GM12878 (cell line): Measurements from ENCODE around the gene PLEKHM2. TPM values are rescaled to one million over a fixed set of nuclear protein-coding genes. Genes with fewer than 3 reads are reported as not detected.

Experiments
- ATAC-seq: fragments of 200-7000 bp; cut with Tn5 transposase; 3 replicates; pipeline ENCODE4 v1.9.1; 2020; ENCODE audit warnings: mild to moderate bottlenecking, moderate library complexity
- BruUV-seq: library from RNA; stranded (reverse); fragments of 400-500 nt; replicated peaks from 2 replicates; lab custom pipeline; 2021; lab: Mats Ljungman, UMichigan
- CTCF ChIA-PET: fragments of 300-600 bp; sonication (Branson Sonifier 250); formaldehyde crosslinking; extraction: SDS; loops from one replicate; lab custom pipeline; 2021; ENCODE audit warnings: inconsistent platforms; lab: Yijun Ruan, JAX
- POLR2A ChIA-PET: fragments of 350-600 bp; formaldehyde crosslinking; extraction: SDS; loops from one replicate; lab custom pipeline; 2021; ENCODE audit warnings: inconsistent platforms; lab: Charles Lee
- RAD21 ChIA-PET: fragments of 300-600 bp; sonication (Branson Sonifier 250); formaldehyde crosslinking; loops from one replicate; lab custom pipeline; 2023; ENCODE audit warnings: antibody characterized with exemption; ENCODE audit not compliant: unreplicated experiment; lab: Charles Lee
- SMC1A ChIA-PET: fragments of 300-600 bp; sonication (Branson Sonifier 250); formaldehyde crosslinking; loops from one replicate; lab custom pipeline; 2023; ENCODE audit not compliant: unreplicated experiment, uncharacterized antibody; lab: Charles Lee
- DNase-seq: peaks from one replicate; pipeline ENCODE4 v3.0.0-alpha.2; 2011; ENCODE audit warnings: low read depth, low spot score
- FAIRE-seq: peaks from 3 replicates; lab custom pipeline; 2011; peaks lifted over from hg19 to GRCh38; lab: Jason Lieb, UNC
- H2AFZ ChIP-seq: 2 replicates; pipeline ENCODE4 v1.6.0; 2011; ENCODE audit warnings: low read depth, low read length, control low read depth; ENCODE audit not compliant: control insufficient read depth
- H3K27ac ChIP-seq: 2 replicates; pipeline ENCODE4 v1.5.1; 2011; ENCODE audit warnings: control low read depth; ENCODE audit not compliant: control insufficient read depth, insufficient read depth
- H3K27me3 ChIP-seq, 2 experiments: replicated peaks in 1 of 2; 2 replicates each; pipeline versions ENCODE4 v1.6.0 to v1.6.1; 2011; ENCODE audit warnings: low read length in 1 of 2; ENCODE audit not compliant: control insufficient read depth in 2 of 2, insufficient read depth in 2 of 2
- H3K36me3 ChIP-seq, 2 experiments: 2 replicates each; pipeline ENCODE4 v1.5.1; 2011; ENCODE audit warnings: low read length in 1 of 2; ENCODE audit not compliant: control insufficient read depth in 2 of 2, insufficient read depth in 2 of 2
- H3K4me1 ChIP-seq: 2 replicates; pipeline ENCODE4 v1.6.1; 2011; ENCODE audit warnings: mild to moderate bottlenecking, low read length, moderate library complexity, mixed read lengths; ENCODE audit not compliant: control insufficient read depth, insufficient read depth
- H3K4me2 ChIP-seq: 2 replicates; pipeline ENCODE4 v1.6.0; 2011; ENCODE audit warnings: control low read depth; ENCODE audit not compliant: control insufficient read depth, insufficient read depth
- H3K4me3 ChIP-seq: fragments of 200-600 bp; sonication (generic); 2 replicates; pipeline ENCODE4 v1.5.1; 2016
- H3K79me2 ChIP-seq: 2 replicates; pipeline ENCODE4 v1.6.0; 2011; ENCODE audit warnings: low read length; ENCODE audit not compliant: control insufficient read depth, insufficient read depth
- H3K9ac ChIP-seq: 2 replicates; pipeline ENCODE4 v1.8.0; 2011; ENCODE audit warnings: low read length, control low read depth, mixed read lengths; ENCODE audit not compliant: control insufficient read depth, insufficient read depth
- H3K9me3 ChIP-seq: replicated peaks from 3 replicates; pipeline ENCODE4 v1.5.1; 2011; ENCODE audit warnings: mild to moderate bottlenecking, low read length; ENCODE audit not compliant: control insufficient read depth, insufficient read depth
- H4K20me1 ChIP-seq: 2 replicates; pipeline ENCODE4 v1.6.0; 2011; ENCODE audit not compliant: control insufficient read depth, insufficient read depth
- ATF2 ChIP-seq: IDR thresholded peaks from 2 replicates; pipeline ENCODE4 v1.6.1; 2012; ENCODE audit warnings: low read length, inconsistent platforms
- BACH1 ChIP-seq: fragments of 450-650 bp; IDR thresholded peaks from 2 replicates; pipeline ENCODE4 v1.6.1; 2017; ENCODE audit warnings: mild to moderate bottlenecking, borderline replicate concordance
- CEBPZ ChIP-seq: fragments of 150-350 bp; IDR thresholded peaks from 2 replicates; pipeline ENCODE4 v1.6.1; 2016; ENCODE audit warnings: low read depth, low read length
- CHD4 ChIP-seq: fragments of 200-600 bp; sonication (generic); IDR thresholded peaks from 2 replicates; pipeline ENCODE4 v1.6.1; 2016; ENCODE audit warnings: mild to moderate bottlenecking
- DPF2 ChIP-seq: fragments of 450-650 bp; IDR thresholded peaks from 2 replicates; pipeline ENCODE4 v1.6.1; 2017; ENCODE audit warnings: mild to moderate bottlenecking
- E2F8 ChIP-seq: fragments of 450-650 bp; IDR thresholded peaks from 2 replicates; pipeline ENCODE4 v1.6.1; 2018; ENCODE audit warnings: mild to moderate bottlenecking, low read depth, moderate library complexity; ENCODE audit not compliant: partially characterized antibody
- GABPA ChIP-seq: IDR thresholded peaks from 2 replicates; pipeline ENCODE4 v1.6.1; 2014; ENCODE audit warnings: antibody characterized with exemption, low read depth, mild to moderate bottlenecking, inconsistent platforms
- IKZF1 ChIP-seq: fragments of 450-650 bp; conservative IDR thresholded peaks from 2 replicates; pipeline ENCODE4 v1.6.1; 2017; ENCODE audit warnings: antibody characterized with exemption, mild to moderate bottlenecking
- IRF3 ChIP-seq: fragments of 450-650 bp; IDR thresholded peaks from 2 replicates; pipeline ENCODE4 v1.6.1; 2014; ENCODE audit warnings: mild to moderate bottlenecking
- NRF1 ChIP-seq: conservative IDR thresholded peaks from 2 replicates; pipeline ENCODE4 v1.6.1; 2011; ENCODE audit warnings: mild to moderate bottlenecking, low read depth, low read length, improper control_type of control experiment
- RUNX3 ChIP-seq: IDR thresholded peaks from 2 replicates; pipeline ENCODE4 v1.6.1; 2012; ENCODE audit warnings: low read length, inconsistent platforms
- SMC3 ChIP-seq: IDR thresholded peaks from 2 replicates; pipeline ENCODE4 v1.6.1; 2011; ENCODE audit warnings: low read length, improper control_type of control experiment, borderline replicate concordance
- SUPT20H ChIP-seq: IDR thresholded peaks from 2 replicates; pipeline ENCODE4 v1.6.1; 2011; ENCODE audit warnings: low read depth, mild to moderate bottlenecking, low read length, moderate library complexity, borderline replicate concordance; ENCODE audit not compliant: control insufficient read depth
- ZNF384 ChIP-seq: IDR thresholded peaks from 2 replicates; pipeline ENCODE4 v1.6.1; 2012; ENCODE audit warnings: low read depth, mild to moderate bottlenecking, low read length, improper control_type of control experiment, borderline replicate concordance
- WGBS: methylation state at CpG from one replicate; pipeline ENCODE4 v1.1.6; 2016; ENCODE audit warnings: low lambda C conversion rate; ENCODE audit not compliant: insufficient replicate concordance, insufficient coverage; ENCODE audit errors: missing lambda C conversion rate; 5-methylcytosine and 5-hydroxymethylcytosine counted together
- in situ Hi-C: fragments of 300-500 bp; cut with MboI; formaldehyde crosslinking; loops from 9 replicates; pipeline ENCODE4 v1.14.3; 2018; ENCODE audit warnings: mixed read lengths
- intact Hi-C: fragments of 100-400 bp; cut with micrococcal nuclease; formaldehyde crosslinking; loops from one replicate; pipeline ENCODE4 v1.14.2; 2022; ENCODE audit not compliant: unreplicated experiment
- polyA plus RNA-seq, 11 experiments: library from polyadenylated mRNA; depleted of rRNA in 4 of 11; unstranded in 6 of 11; stranded (reverse) in 5 of 11; fragments of >200 nt; fragmentation: Nextera tagmentation in 4 of 11; fragmentation: Illumina TruSeq in 1 of 11; extraction: Ambion mirVana in 4 of 11; extraction: Trizol in 1 of 11; gene quantifications; 1 replicate in 1 of 11; 2 replicates in 10 of 11; pipeline versions ENCODE4 v1.2.1 to v1.2.3, GENCODE V29; 2011 to 2016; ENCODE audit warnings: inconsistent platforms in 2 of 11, missing spikeins in 2 of 11, low read depth in 1 of 11
- total RNA-seq, 4 experiments: library from RNA; depleted of rRNA in 3 of 4; stranded (reverse); fragments of >200 nt in 3 of 4; fragmentation: Illumina TruSeq in 1 of 4; extraction: Trizol in 1 of 4; gene quantifications; 2 replicates each; pipeline versions ENCODE4 v1.2.1 to v1.2.3, GENCODE V29; 2013 to 2021

The PLEKHM2 gene
- total and polyA plus RNA-seq, 10 of the 15 experiments (the other 5 are each of a cell fraction or from before 2014, with no cell fraction given): 0.37 to 55.2 (median 19.3) TPM

GRCh38 chr1:15764269-15764764 lies 80.2 kb downstream of the PLEKHM2 start (continued):
- TF ChIP-seq CEBPZ (no peak), ZNF384 (no peak), CHD4 (no peak), ATF2 (no peak), RUNX3 (no peak), GABPA (no peak)

GRCh38 chr1:15764890-15765289 lies 80.8 kb downstream of the PLEKHM2 start:
- no peak for FAIRE-seq
- intact Hi-C loops (no loop called here), in situ Hi-C loops (no loop called here)
- ChIA-PET CTCF (no interaction called here), SMC1A (no interaction called here), RAD21 (no interaction called here), POLR2A (no interaction called here)
- Histone ChIP-seq H2AFZ (no peak overlapping the region), H3K4me2 (no peak overlapping the region), H3K4me3 (no peak overlapping the region), H4K20me1 (no peaks in the 10 kb centered on the region), H3K27me3 (no peaks in the 10 kb centered on the region; a peak in 2 of 4 replicates), H3K27ac (no peak overlapping the region), H3K4me1 (no peaks in the 10 kb centered on the region), H3K9me3 (no peaks in the 10 kb centered on the region), H3K79me2 (no peaks in the 10 kb centered on the region), H3K36me3 (no peaks in the 10 kb centered on the region), H3K9ac (no peak overlapping the region)
- DNase-seq: no peak
- no TSS peak for BruUV-seq
- no peak for ATAC-seq
- WGBS: 62% methylated on average over 15 of the region's 15 CpGs
- TF ChIP-seq DPF2 (no peak), NRF1 (no peak), IKZF1 (no peak), E2F8 (no peak), SMC3 (no peak), SUPT20H (no peak), BACH1 (no peak), IRF3 (no peak)
